Motor neuron (in vitro differentiated cells): ENCODE measurements around the gene TRIM67. TPM values are rescaled to one million over a fixed set of nuclear protein-coding genes. Genes with fewer than 3 reads are reported as not detected.

Experiments
- ATAC-seq, 8 experiments: fragments of 200-7000 bp; cut with Tn5 transposase; replicated peaks in 6 of 8; 2 replicates each; pipeline ENCODE4 v1.8.0; 2021; ENCODE audit warnings: mild to moderate bottlenecking in 8 of 8, moderate library complexity in 8 of 8
- H3K27ac ChIP-seq, 2 donors: fragments of 250-450 bp; sonication (Bioruptor Pico); 2 replicates each; pipeline ENCODE4 v1.9.0; 2021; ENCODE audit warnings: antibody characterized with exemption in 2 of 2, mild to moderate bottlenecking in 2 of 2, moderate library complexity in 1 of 2
- H3K4me1 ChIP-seq, 2 donors: fragments of 250-450 bp; sonication (Bioruptor Pico); replicated peaks in 1 of 2; 2 replicates each; pipeline ENCODE4 v1.6.1; 2021; ENCODE audit warnings: antibody characterized with exemption in 2 of 2, mild to moderate bottlenecking in 2 of 2, moderate library complexity in 1 of 2
- H3K4me3 ChIP-seq, 5 donors: fragments of 250-450 bp; sonication (Bioruptor Pico); 2 replicates each; pipeline ENCODE4 v1.9.0; 2021; ENCODE audit warnings: antibody characterized with exemption in 5 of 5, mild to moderate bottlenecking in 5 of 5, moderate library complexity in 4 of 5
- WGBS, 10 experiments: fragments of 450-650 bp; shearing (Covaris generic); methylation state at CpG; one replicate each; pipeline ENCODE4 v1.0.0; 2022; 5-methylcytosine and 5-hydroxymethylcytosine counted together
- in situ Hi-C, 9 experiments: fragments of 400-800 bp; cut with MboI; loops; one replicate each; pipeline ENCODE4 v1.15.0; 2021; ENCODE audit warnings: low sequenced_read_pairs in 9 of 9, low pct_unique_long_range_greater_than_20kb in 2 of 9; ENCODE audit not compliant: unreplicated experiment in 9 of 9
- total RNA-seq, 8 experiments: library from RNA; unstranded; fragments of 300-600 nt; gene quantifications; 2 replicates each; pipeline versions ENCODE4 v1.2.3 to v1.2.4, GENCODE V29; 2022

Gene TRIM67
- total RNA-seq, 8 experiments from 2014 or later: 0.18 to 21.8 (median 9.5) TPM

DNA sequence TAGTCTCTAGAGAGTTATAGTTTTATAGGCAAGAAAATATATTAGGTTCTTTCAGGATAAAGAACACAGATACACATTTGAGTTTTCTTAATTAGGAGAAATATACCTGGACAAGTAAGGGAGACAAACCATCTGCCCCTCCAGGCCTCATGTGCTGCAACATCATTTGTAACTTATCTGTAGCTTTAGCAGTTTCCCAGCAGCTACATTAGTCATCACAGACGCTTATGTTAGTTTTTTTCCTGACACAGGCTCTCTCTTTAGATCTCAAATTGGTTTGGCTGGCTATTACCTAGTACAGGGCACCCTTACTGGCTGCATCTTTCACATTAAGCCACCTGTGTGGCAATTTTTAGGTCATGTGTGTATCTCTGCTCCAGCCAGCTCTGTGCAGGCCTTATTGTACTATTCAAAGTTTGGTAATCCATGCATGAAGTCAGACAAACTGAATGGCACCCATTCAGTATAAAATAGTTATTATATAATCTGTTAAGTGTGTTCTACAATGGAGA, 105.0 kb downstream of the TRIM67 start:
- ATAC-seq: no peak
- WGBS, 10 experiments: 67 to 100% (median 86%) methylated on average over 1 of the region's 1 CpG; no CpG with 5 or more reads in 4 of the 10 experiments
- H3K4me3 ChIP-seq: no peak overlapping the region
- no peaks in the 10 kb centered on the region for H3K4me1 ChIP-seq
- in situ Hi-C loops: no loop called here
- H3K27ac ChIP-seq: no peak overlapping the region

Other genes starting within 250 kb of the TRIM67 start
- gene TTC13, start 183.2 kb upstream of the TRIM67 start, total RNA-seq: 10 to 100 TPM in 7 of 8 experiments, 1 to 10 TPM in 1; 9.8 to 36.9 (median 24.8) TPM
- gene ARV1, start 183.0 kb upstream of the TRIM67 start, total RNA-seq: 10 to 100 TPM; 25.6 to 40.8 (median 29.0) TPM
- gene FAM89A, start 121.8 kb upstream of the TRIM67 start, total RNA-seq: 10 to 100 TPM in 3 of 8 experiments, 1 to 10 TPM in 5; 1.9 to 61.1 (median 5.3) TPM
- 10 to 100 TPM; 25.2 to 72.6 (median 47.1) TPM for gene GNPAT, start 79.2 kb downstream of the TRIM67 start, total RNA-seq
- gene EXOC8, start 175.8 kb downstream of the TRIM67 start, total RNA-seq: 10 to 100 TPM; 13.4 to 19.8 (median 15.7) TPM
- gene SPRTN, start 176.2 kb downstream of the TRIM67 start, total RNA-seq: 10 to 100 TPM in 7 of 8 experiments, 1 to 10 TPM in 1; 9.7 to 20.6 (median 15.0) TPM